Upper lobe of right lung (tissue), 1 donor: ENCODE data around the gene LRRC63. TPM values are rescaled to one million over a fixed set of nuclear protein-coding genes. Genes with fewer than 3 reads are reported as not detected.

Experiments
- ATAC-seq: fragments of 200-7000 bp; cut with Tn5 transposase; one replicate; pipeline ENCODE4 v1.9.1; 2020; ENCODE audit warnings: mild to moderate bottlenecking, moderate library complexity
- DNase-seq: peaks from one replicate; pipeline ENCODE4 v3.0.0-alpha.2; 2020
- H3K27ac ChIP-seq: fragments of 200-600 bp; one replicate; pipeline ENCODE4 v1.8.0; 2022
- H3K27me3 ChIP-seq: fragments of 200-600 bp; one replicate; pipeline ENCODE4 v1.8.0; 2022; ENCODE audit warnings: mild to moderate bottlenecking
- H3K36me3 ChIP-seq: fragments of 200-600 bp; one replicate; pipeline ENCODE4 v1.8.0; 2022
- H3K4me1 ChIP-seq: fragments of 200-600 bp; one replicate; pipeline ENCODE4 v1.8.0; 2022
- H3K4me3 ChIP-seq: fragments of 200-600 bp; one replicate; pipeline ENCODE4 v1.8.0; 2022; ENCODE audit warnings: mild to moderate bottlenecking
- H3K9me3 ChIP-seq: fragments of 200-600 bp; one replicate; pipeline ENCODE4 v1.8.0; 2022
- CTCF ChIP-seq: fragments of 200-600 bp; IDR thresholded peaks from one replicate; pipeline ENCODE4 v1.8.0; 2022; ENCODE audit warnings: antibody characterized with exemption
- intact Hi-C: fragments of 100-400 bp; cut with DNase I; formaldehyde crosslinking; loops from one replicate; pipeline ENCODE4 v1.11.0; 2022
- total RNA-seq: library from RNA; stranded (reverse); fragmentation: NEBNext Ultra II Directional; extraction: Animal tissue kit (Norgen Biotek cat#: 25700); gene quantifications from one replicate; pipeline ENCODE4 v1.2.1, GENCODE V29; 2021
- donor health status: DM: no; HTN: yes; CAD: no; lungs with severe emphysema.

The LRRC63 gene
- total RNA-seq, 1 donor from 2014 or later, result 0.29 TPM

GRCh38 chr13:46315036-46315435, 103.3 kb downstream of the LRRC63 start:
- ATAC-seq (no peak), DNase-seq (no peak)
- H3K4me1 ChIP-seq, result no peaks in the 10 kb centered on the region
- intact Hi-C loops, result no loop called here
- H3K9me3 ChIP-seq, result no peaks in the 10 kb centered on the region
- no peak for TF ChIP-seq CTCF
- H3K27ac ChIP-seq, result no peak overlapping the region
- H3K27me3 ChIP-seq, result no peaks in the 10 kb centered on the region
- no peak overlapping the region for H3K4me3 ChIP-seq
- H3K36me3 ChIP-seq, result no peaks in the 10 kb centered on the region

- Histone ChIP-seq H3K9me3 (no peaks in the 10 kb centered on the region), H3K4me1 (no peaks in the 10 kb centered on the region), H3K4me3 (no peak overlapping the region), H3K27me3 (no peaks in the 10 kb centered on the region), H3K36me3 (no peaks in the 10 kb centered on the region), H3K27ac (no peak overlapping the region)
- ATAC-seq, result no peak
- no peak for TF ChIP-seq CTCF
- intact Hi-C loops, result no loop called here
- no peak for DNase-seq
Observed at GRCh38 chr13:46315491-46316075, 103.9 kb downstream of the LRRC63 start.

- Histone ChIP-seq H3K27me3 (no peaks in the 10 kb centered on the region), H3K27ac (no peak overlapping the region), H3K36me3 (no peaks in the 10 kb centered on the region), H3K9me3 (no peaks in the 10 kb centered on the region), H3K4me3 (no peak overlapping the region), H3K4me1 (no peaks in the 10 kb centered on the region)
- no peak for TF ChIP-seq CTCF
- ATAC-seq, result no peak
- DNase-seq, result no peak
- intact Hi-C loops, result no loop called here
Observed at GRCh38 chr13:46317120-46317519, 105.4 kb downstream of the LRRC63 start.

GRCh38 chr13:46318986-46319385, 107.3 kb downstream of the LRRC63 start:
- Histone ChIP-seq H3K4me1 (no peaks in the 10 kb centered on the region), H3K36me3 (no peaks in the 10 kb centered on the region), H3K4me3 (no peak overlapping the region), H3K9me3 (no peaks in the 10 kb centered on the region), H3K27me3 (no peaks in the 10 kb centered on the region), H3K27ac (no peak overlapping the region)
- DNase-seq, result no peak
- intact Hi-C loops, result no loop called here
- no peak for TF ChIP-seq CTCF
- no peak for ATAC-seq

- intact Hi-C loops, result no loop called here
- ATAC-seq, result peak; percentile 46
- H3K27ac ChIP-seq, result no peak overlapping the region
Observed at GRCh38 chr13:46320406-46320805, 108.7 kb downstream of the LRRC63 start.

More at GRCh38 chr13:46320406-46320805, 108.7 kb downstream of the LRRC63 start:
- Histone ChIP-seq H3K4me1 (no peaks in the 10 kb centered on the region), H3K4me3 (no peak overlapping the region), H3K36me3 (no peaks in the 10 kb centered on the region), H3K9me3 (no peaks in the 10 kb centered on the region), H3K27me3 (no peaks in the 10 kb centered on the region)
- TF ChIP-seq CTCF, result no peak
- no peak for DNase-seq
